Measurements from ENCODE around the gene KHK.
A peak's percentile ranks its signal among the peaks of the same experiment; 100 is the strongest.

KHK gene

GRCh38 chr2:27086724-27087593, at the start of gene KHK:
Gene KHK (plus strand): TSS chr2:27086772. CDS start chr2:27087260, 488 bp downstream.
- no peak for DNase-seq (ENCODE audit: low spot score)

- no peak for DNase-seq (ENCODE audit: low spot score)
Measured at GRCh38 chr2:27038012-27038411, 48.6 kb upstream of the KHK start.

GRCh38 chr2:27038631-27039339, 47.8 kb upstream of the KHK start:
- no peak for DNase-seq (ENCODE audit: low spot score)

- DNase-seq (ENCODE audit: low spot score) = no peak
Measured at GRCh38 chr2:27039426-27039825, 47.1 kb upstream of the KHK start.

- DNase-seq (ENCODE audit: low spot score) = no peak
Measured at GRCh38 chr2:27039871-27040270, 46.7 kb upstream of the KHK start.

GRCh38 chr2:27040282-27040681, 46.3 kb upstream of the KHK start:
- no peak for DNase-seq (ENCODE audit: low spot score)

- no peak for DNase-seq (ENCODE audit: low spot score)
Measured at GRCh38 chr2:27041752-27042151, 44.8 kb upstream of the KHK start.

GRCh38 chr2:27042159-27042661, 44.4 kb upstream of the KHK start:
- DNase-seq (ENCODE audit: low spot score) = no peak

GRCh38 chr2:27042985-27043634, 43.5 kb upstream of the KHK start:
- DNase-seq (ENCODE audit: low spot score) = no peak

GRCh38 chr2:27049422-27050280, 36.9 kb upstream of the KHK start:
- peak; percentile 55 for DNase-seq (ENCODE audit: low spot score)

- peak; percentile 90 for DNase-seq (ENCODE audit: low spot score)
Measured at GRCh38 chr2:27050281-27050995, 36.1 kb upstream of the KHK start.

- peak; percentile 98 for DNase-seq (ENCODE audit: low spot score)
Measured at GRCh38 chr2:27050996-27051901, 35.3 kb upstream of the KHK start, which contains the start of gene AGBL5. Gene AGBL5 (plus strand): TSS chr2:27051668. CDS start chr2:27052959, 1,291 bp downstream.

GRCh38 chr2:27051902-27052645, 34.5 kb upstream of the KHK start:
- peak; percentile 15 for DNase-seq (ENCODE audit: low spot score)

- DNase-seq (ENCODE audit: low spot score) = no peak
Measured at GRCh38 chr2:27053321-27053720, 33.3 kb upstream of the KHK start.

GRCh38 chr2:27053776-27054175, 32.8 kb upstream of the KHK start:
- DNase-seq (ENCODE audit: low spot score) = no peak

GRCh38 chr2:27054721-27055120, 31.9 kb upstream of the KHK start:
- no peak for DNase-seq (ENCODE audit: low spot score)

- DNase-seq (ENCODE audit: low spot score) = no peak
Measured at GRCh38 chr2:27057184-27057583, 29.4 kb upstream of the KHK start.

- no peak for DNase-seq (ENCODE audit: low spot score)
Measured at GRCh38 chr2:27058210-27058609, 28.4 kb upstream of the KHK start.
